Natural killer cell treated with Interleukin-12 subunit alpha and Interleukin-12 subunit beta and Interleukin-15 and Interleukin-18, amount 100 ng/mL, for 72 hours (primary cell): ENCODE data around the gene SZT2. TPM values are rescaled to one million over a fixed set of nuclear protein-coding genes. Genes with fewer than 3 reads are reported as not detected.
"Not testable (repeated sequence)": the region's sequence is repeated elsewhere in the genome, so short reads cannot be mapped to it uniquely, and the experiment has no call there.

Source experiments
- ATAC-seq, 2 donors: fragments of 150-1000 bp; cut with Tn5 transposase in 1 of 2; sonication (Bioruptor Pico), chemical (Tn5 transposase) in 1 of 2; 2 replicates each; pipeline ENCODE4 v1.10.0; 2021
- DNase-seq: peaks from one replicate; pipeline ENCODE4 v3.0.0; 2022; ENCODE audit warnings: low spot score
- H3K27ac Mint-ChIP-seq, 2 donors: 1 replicate in 1 of 2; 2 replicates in 1 of 2; pipeline ENCODE4 v1.8.0; 2022; ENCODE audit warnings: mixed read lengths in 2 of 2, mild to moderate bottlenecking in 1 of 2, moderate library complexity in 1 of 2
- H3K27me3 Mint-ChIP-seq, 2 donors: 1 replicate in 1 of 2; 2 replicates in 1 of 2; pipeline ENCODE4 v1.8.0; 2022; ENCODE audit warnings: mixed read lengths in 2 of 2
- H3K36me3 Mint-ChIP-seq: one replicate; pipeline ENCODE4 v1.8.0; 2022; ENCODE audit warnings: mixed read lengths
- H3K4me1 Mint-ChIP-seq, 2 donors: 1 replicate in 1 of 2; 2 replicates in 1 of 2; pipeline ENCODE4 v1.8.0; 2022; ENCODE audit warnings: low read depth in 2 of 2, mixed read lengths in 2 of 2, mild to moderate bottlenecking in 1 of 2
- H3K4me3 Mint-ChIP-seq: one replicate; pipeline ENCODE4 v1.8.0; 2022; ENCODE audit warnings: mixed read lengths
- H3K9me3 Mint-ChIP-seq: 2 replicates; pipeline ENCODE4 v1.8.0; 2022; ENCODE audit warnings: mixed read lengths
- total RNA-seq, 2 donors: library from RNA; stranded (reverse); gene quantifications; one replicate each; pipeline ENCODE4 v1.2.3, GENCODE V29; 2022

SZT2 gene
- total RNA-seq, 2 donors from 2014 or later: 73.3 to 119 TPM

- peaks cover 0 to 7% of the 10 kb centered on the region in 2 donors for H3K4me1 Mint-ChIP-seq
- H3K27ac Mint-ChIP-seq: no peak overlapping the region
- no peaks in the 10 kb centered on the region for H3K9me3 Mint-ChIP-seq
- H3K36me3 Mint-ChIP-seq: no peaks in the 10 kb centered on the region
- DNase-seq (no peak), ATAC-seq (no peak)
- peaks cover 16 to 33% of the 10 kb centered on the region in 2 donors for H3K27me3 Mint-ChIP-seq
- no peak overlapping the region for H3K4me3 Mint-ChIP-seq
These were observed 73.8 kb downstream of the SZT2 start for GRCh38 chr1:43463479-43463878.

GRCh38 chr1:43464681-43465504 is 75.2 kb downstream of the SZT2 start:
- Mint-ChIP-seq H3K4me3 (no peak overlapping the region), H3K36me3 (no peaks in the 10 kb centered on the region), H3K9me3 (no peaks in the 10 kb centered on the region), H3K4me1 (peaks cover 0 to 7% of the 10 kb centered on the region in 2 donors), H3K27me3 (peaks cover 2 to 19% of the 10 kb centered on the region in 2 donors), H3K27ac (no peak overlapping the region)
- DNase-seq (no peak), ATAC-seq (no peak)

- H3K9me3 Mint-ChIP-seq: no peaks in the 10 kb centered on the region
- peaks cover 0 to 7% of the 10 kb centered on the region in 2 donors for H3K4me1 Mint-ChIP-seq
- no peak overlapping the region for H3K4me3 Mint-ChIP-seq
- no peaks in the 10 kb centered on the region for H3K36me3 Mint-ChIP-seq
- ATAC-seq (no peak), DNase-seq (no peak)
- H3K27ac Mint-ChIP-seq: no peak overlapping the region
- H3K27me3 Mint-ChIP-seq: peaks cover 2 to 18% of the 10 kb centered on the region in 2 donors
These were observed 75.9 kb downstream of the SZT2 start for GRCh38 chr1:43465505-43466067.

GRCh38 chr1:43466403-43466802 is 76.7 kb downstream of the SZT2 start:
- no peak overlapping the region for H3K4me3 Mint-ChIP-seq
- ATAC-seq: no peak

GRCh38 chr1:43468414-43468813 is 78.7 kb downstream of the SZT2 start:
- H3K27ac Mint-ChIP-seq: no peak overlapping the region
- no peaks in the 10 kb centered on the region for H3K36me3 Mint-ChIP-seq
- no peaks in the 10 kb centered on the region for H3K9me3 Mint-ChIP-seq
- no peak for ATAC-seq
- H3K4me1 Mint-ChIP-seq: no peaks in the 10 kb centered on the region
- no peak overlapping the region for H3K4me3 Mint-ChIP-seq
- H3K27me3 Mint-ChIP-seq: no peaks in the 10 kb centered on the region
- no peak for DNase-seq

More at GRCh38 chr1:43466403-43466802, 76.7 kb downstream of the SZT2 start:
- no peak overlapping the region for H3K27ac Mint-ChIP-seq
- no peak for DNase-seq
- peaks cover 0 to 1% of the 10 kb centered on the region in 2 donors for H3K4me1 Mint-ChIP-seq
- H3K36me3 Mint-ChIP-seq: no peaks in the 10 kb centered on the region
- H3K9me3 Mint-ChIP-seq: no peaks in the 10 kb centered on the region
- H3K27me3 Mint-ChIP-seq: peaks cover 2 to 14% of the 10 kb centered on the region in 2 donors

GRCh38 chr1:43469932-43470331 is 80.2 kb downstream of the SZT2 start:
- ATAC-seq (no peak), DNase-seq (no peak)
- Mint-ChIP-seq H3K9me3 (no peaks in the 10 kb centered on the region), H3K27me3 (peaks cover 0 to 2% of the 10 kb centered on the region in 2 donors), H3K27ac (no peak overlapping the region), H3K36me3 (no peaks in the 10 kb centered on the region), H3K4me1 (no peaks in the 10 kb centered on the region), H3K4me3 (no peak overlapping the region)

- Mint-ChIP-seq H3K27ac (no peak overlapping the region), H3K4me1 (no peaks in the 10 kb centered on the region), H3K27me3 (peaks cover 0 to 6% of the 10 kb centered on the region in 2 donors), H3K4me3 (no peak overlapping the region), H3K36me3 (no peaks in the 10 kb centered on the region), H3K9me3 (no peaks in the 10 kb centered on the region)
- no peak for DNase-seq
- ATAC-seq: no peak
These were observed 82.4 kb downstream of the SZT2 start for GRCh38 chr1:43472087-43472462.

- H3K9me3 Mint-ChIP-seq: not testable (repeated sequence)
These were observed 82.9 kb downstream of the SZT2 start for GRCh38 chr1:43472463-43473151.

GRCh38 chr1:43473463-43473862 is 83.8 kb downstream of the SZT2 start:
- ATAC-seq (peak in 1 of 2 donors; percentile 70), DNase-seq (no peak)
- H3K9me3 Mint-ChIP-seq: no peaks in the 10 kb centered on the region
- H3K36me3 Mint-ChIP-seq: no peaks in the 10 kb centered on the region
- H3K27me3 Mint-ChIP-seq: peaks cover 0 to 6% of the 10 kb centered on the region in 2 donors
- no peaks in the 10 kb centered on the region for H3K4me1 Mint-ChIP-seq
- no peak overlapping the region for H3K27ac Mint-ChIP-seq
- H3K4me3 Mint-ChIP-seq: no peak overlapping the region

More at GRCh38 chr1:43472463-43473151, 82.9 kb downstream of the SZT2 start:
- H3K4me3 Mint-ChIP-seq, H3K36me3 Mint-ChIP-seq, DNase-seq, ATAC-seq, H3K27ac Mint-ChIP-seq, H3K27me3 Mint-ChIP-seq, H3K4me1 Mint-ChIP-seq: not testable (repeated sequence)

GRCh38 chr1:43475611-43476401 is 86.1 kb downstream of the SZT2 start:
- not testable (repeated sequence) for H3K27ac Mint-ChIP-seq, H3K4me1 Mint-ChIP-seq, DNase-seq, H3K36me3 Mint-ChIP-seq, ATAC-seq, H3K4me3 Mint-ChIP-seq, H3K9me3 Mint-ChIP-seq
- peaks cover 9 to 16% of the 10 kb centered on the region in 2 donors for H3K27me3 Mint-ChIP-seq

GRCh38 chr1:43477716-43478115 is 88.0 kb downstream of the SZT2 start:
- DNase-seq: no peak
- Mint-ChIP-seq H3K4me1 (peaks cover 0 to 3% of the 10 kb centered on the region in 2 donors), H3K4me3 (no peak overlapping the region), H3K36me3 (no peaks in the 10 kb centered on the region), H3K27me3 (peaks cover 9 to 16% of the 10 kb centered on the region in 2 donors), H3K27ac (no peak overlapping the region), H3K9me3 (no peaks in the 10 kb centered on the region)
- ATAC-seq: no peak

GRCh38 chr1:43479414-43479813 is 89.7 kb downstream of the SZT2 start:
- Mint-ChIP-seq H3K27ac (no peak overlapping the region), H3K9me3 (no peaks in the 10 kb centered on the region), H3K27me3 (peaks cover 9 to 14% of the 10 kb centered on the region in 2 donors), H3K4me3 (no peak overlapping the region), H3K36me3 (no peaks in the 10 kb centered on the region), H3K4me1 (peaks cover 0 to 3% of the 10 kb centered on the region in 2 donors)
- ATAC-seq (no peak), DNase-seq (no peak)

GRCh38 chr1:43481491-43481890 is 91.8 kb downstream of the SZT2 start:
- H3K4me3 Mint-ChIP-seq: no peak overlapping the region
- no peaks in the 10 kb centered on the region for H3K9me3 Mint-ChIP-seq
- ATAC-seq (no peak), DNase-seq (no peak)
- H3K27me3 Mint-ChIP-seq: peaks cover 9% of the 10 kb centered on the region in 2 donors
- peaks cover 0 to 3% of the 10 kb centered on the region in 2 donors for H3K4me1 Mint-ChIP-seq
- H3K36me3 Mint-ChIP-seq: no peaks in the 10 kb centered on the region
- no peak overlapping the region for H3K27ac Mint-ChIP-seq
